ENCODE results near the gene DOCK10.

Gene DOCK10

GRCh38 chr2:224869601-224870233 is 172.6 kb downstream of the DOCK10 start:
- no peak for DNase-seq

GRCh38 chr2:224865016-224865415 is 177.3 kb downstream of the DOCK10 start:
- DNase-seq, result no peak

- DNase-seq, result no peak
Observed at GRCh38 chr2:224861266-224861665, 181.0 kb downstream of the DOCK10 start.

- DNase-seq, result no peak
Observed at GRCh38 chr2:224860786-224861185, 181.5 kb downstream of the DOCK10 start.

GRCh38 chr2:224851811-224852210 is 190.5 kb downstream of the DOCK10 start:
- DNase-seq, result no peak

- DNase-seq, result no peak
Observed at GRCh38 chr2:224850081-224850480, 192.2 kb downstream of the DOCK10 start.

GRCh38 chr2:224849264-224849663 is 193.0 kb downstream of the DOCK10 start:
- no peak for DNase-seq

GRCh38 chr2:224847961-224848850 is 194.1 kb downstream of the DOCK10 start:
- no peak for DNase-seq

GRCh38 chr2:224847381-224847780 is 194.9 kb downstream of the DOCK10 start:
- no peak for DNase-seq

GRCh38 chr2:224846686-224847085 is 195.6 kb downstream of the DOCK10 start:
- DNase-seq, result no peak

- DNase-seq, result no peak
Observed at GRCh38 chr2:224846161-224846560, 196.1 kb downstream of the DOCK10 start.

- DNase-seq, result no peak
Observed at GRCh38 chr2:224843141-224843540, 199.1 kb downstream of the DOCK10 start.

- DNase-seq, result no peak
Observed at GRCh38 chr2:224841910-224842309, 200.4 kb downstream of the DOCK10 start.

GRCh38 chr2:224838335-224838734 is 203.9 kb downstream of the DOCK10 start:
- no peak for DNase-seq

- DNase-seq, result no peak
Observed at GRCh38 chr2:224837558-224837957, 204.7 kb downstream of the DOCK10 start.

- DNase-seq, result no peak
Observed at GRCh38 chr2:224837066-224837465, 205.2 kb downstream of the DOCK10 start.

- no peak for DNase-seq
Observed at GRCh38 chr2:224836263-224836662, 206.0 kb downstream of the DOCK10 start.

- DNase-seq, result no peak
Observed at GRCh38 chr2:224835405-224835804, 206.9 kb downstream of the DOCK10 start.

GRCh38 chr2:224833986-224834385 is 208.3 kb downstream of the DOCK10 start:
- no peak for DNase-seq

- DNase-seq, result no peak
Observed at GRCh38 chr2:224832207-224832606, 210.1 kb downstream of the DOCK10 start.

- no peak for DNase-seq
Observed at GRCh38 chr2:224831530-224831929, 210.7 kb downstream of the DOCK10 start.

- no peak for DNase-seq
Observed at GRCh38 chr2:224820283-224820991, 221.8 kb downstream of the DOCK10 start.

- DNase-seq, result no peak
Observed at GRCh38 chr2:224819075-224819474, 223.2 kb downstream of the DOCK10 start.

GRCh38 chr2:224817676-224818075 is 224.6 kb downstream of the DOCK10 start:
- DNase-seq, result no peak
